Small intestine (tissue), 7 donors: Measurements from ENCODE around the gene ABR. TPM values are rescaled to one million over a fixed set of nuclear protein-coding genes. Genes with fewer than 3 reads are reported as not detected.
"Not testable (repeated sequence)": the region's sequence is repeated elsewhere in the genome, so short reads cannot be mapped to it uniquely, and the experiment has no call there.

Source experiments
- DNase-seq, 2 donors: peaks; one replicate each; pipeline versions ENCODE4 v3.0.0 to v3.0.0-alpha.2; 2013
- FAIRE-seq: peaks from 2 replicates; lab custom pipeline; 2012; peaks lifted over from hg19 to GRCh38; lab: Jason Lieb, UNC
- H3K27ac ChIP-seq, 3 donors: one replicate each; pipeline ENCODE4 v1.5.1; 2013; ENCODE audit warnings: low read length in 2 of 3, mild to moderate bottlenecking in 2 of 3, control low read depth in 1 of 3, inconsistent platforms in 1 of 3, low read depth in 1 of 3, moderate library complexity in 1 of 3
- H3K27me3 ChIP-seq, 3 donors: one replicate each; pipeline ENCODE4 v1.6.1; 2013; ENCODE audit warnings: low read length in 3 of 3, inconsistent platforms in 1 of 3; ENCODE audit not compliant: control insufficient read depth in 3 of 3, insufficient read depth in 3 of 3
- H3K36me3 ChIP-seq, 3 donors: one replicate each; pipeline ENCODE4 v1.6.1; 2013; ENCODE audit warnings: low read length in 3 of 3, inconsistent platforms in 1 of 3, low read depth in 1 of 3, mild to moderate bottlenecking in 1 of 3, moderate library complexity in 1 of 3; ENCODE audit not compliant: control insufficient read depth in 3 of 3, insufficient read depth in 2 of 3
- H3K4me1 ChIP-seq, 3 donors: one replicate each; pipeline ENCODE4 v1.6.1; 2013; ENCODE audit warnings: low read length in 2 of 3, inconsistent platforms in 1 of 3, low read depth in 1 of 3, mild to moderate bottlenecking in 1 of 3, moderate library complexity in 1 of 3; ENCODE audit not compliant: control insufficient read depth in 3 of 3, insufficient read depth in 2 of 3
- H3K4me3 ChIP-seq, 3 donors: one replicate each; pipeline ENCODE4 v1.5.1; 2013; ENCODE audit warnings: low read length in 3 of 3, control low read depth in 1 of 3, inconsistent platforms in 1 of 3, low read depth in 1 of 3, mild to moderate bottlenecking in 1 of 3, moderate library complexity in 1 of 3
- H3K9me3 ChIP-seq, 2 donors: one replicate each; pipeline ENCODE4 v1.6.1; 2013; ENCODE audit warnings: low read depth in 1 of 2, low read length in 1 of 2; ENCODE audit not compliant: control insufficient read depth in 2 of 2, insufficient read depth in 1 of 2
- WGBS, 3 donors: extraction: QIAGEN DNeasy Blood & Tissue Kit; methylation state at CpG; one replicate each; pipeline ENCODE4 v1.1.7; 2013; 5-methylcytosine and 5-hydroxymethylcytosine counted together
- polyA plus RNA-seq, 4 donors: library from polyadenylated mRNA; stranded (reverse) in 3 of 4; unstranded in 1 of 4; fragments of 200-250 nt in 3 of 4; fragments of 120-200 nt in 1 of 4; gene quantifications; one replicate each; pipeline versions ENCODE4 v1.2.1 to v1.2.3, GENCODE V29; 2013
- donor health status: healthy with polysubstance abuse.
- donor health status: control.
- donor health status: control.
- donor health status: Bipolar disorder and iron deficiency.
- donor health status: healthy.

The ABR gene
- polyA plus RNA-seq, 4 donors, result 69.8 to 131 (median 83.5) TPM

GRCh38 chr17:1072551-1072961 is 107.2 kb downstream of the ABR start:
- FAIRE-seq (no peak), DNase-seq (no peak)
- Histone ChIP-seq H3K4me3 (no peak overlapping the region), H3K4me1 (peaks cover 0 to 33% (median 2%) of the 10 kb centered on the region in 3 donors), H3K27ac (no peak overlapping the region), H3K36me3 (peaks cover 10 to 85% (median 12%) of the 10 kb centered on the region in 3 donors), H3K9me3 (no peaks in the 10 kb centered on the region), H3K27me3 (no peaks in the 10 kb centered on the region)
- 95 to 97% (median 96%) methylated on average over 20 of the region's 20 CpGs for WGBS, 3 donors

- Histone ChIP-seq H3K27me3 (no peaks in the 10 kb centered on the region), H3K4me3 (no peak overlapping the region), H3K4me1 (peaks cover 0 to 27% (median 2%) of the 10 kb centered on the region in 3 donors), H3K9me3 (peaks cover 0 to 9% of the 10 kb centered on the region in 2 donors), H3K27ac (no peak overlapping the region), H3K36me3 (peaks cover 10 to 85% (median 18%) of the 10 kb centered on the region in 3 donors)
- WGBS, 3 donors, result 90 to 95% (median 92%) methylated on average over 29 of the region's 29 CpGs
- no peak for FAIRE-seq
- DNase-seq, result no peak
These were observed 108.5 kb downstream of the ABR start for GRCh38 chr17:1071103-1071825.

GRCh38 chr17:1070411-1070810 is 109.4 kb downstream of the ABR start:
- Histone ChIP-seq H3K27ac (no peak overlapping the region), H3K27me3 (no peaks in the 10 kb centered on the region), H3K36me3 (peaks cover 10 to 86% (median 19%) of the 10 kb centered on the region in 3 donors), H3K4me3 (no peak overlapping the region), H3K9me3 (peaks cover 0 to 18% of the 10 kb centered on the region in 2 donors), H3K4me1 (peaks cover 0 to 19% (median 2%) of the 10 kb centered on the region in 3 donors)
- WGBS, 3 donors, result 90 to 93% (median 91%) methylated on average over 20 to 21 of the region's 21 CpGs
- FAIRE-seq (no peak), DNase-seq (no peak)

- H3K36me3 ChIP-seq, result peaks cover 10 to 81% (median 20%) of the 10 kb centered on the region in 3 donors
- H3K4me3 ChIP-seq, result no peak overlapping the region
- H3K9me3 ChIP-seq, result peaks cover 0 to 18% of the 10 kb centered on the region in 2 donors
- no peak for FAIRE-seq
- H3K27me3 ChIP-seq, result no peaks in the 10 kb centered on the region
- no peak for DNase-seq
- no peak overlapping the region for H3K27ac ChIP-seq
- peaks cover 0 to 13% (median 0%) of the 10 kb centered on the region in 3 donors for H3K4me1 ChIP-seq
- 93 to 96% (median 94%) methylated on average over 21 of the region's 21 CpGs for WGBS, 3 donors
These were observed 109.9 kb downstream of the ABR start for GRCh38 chr17:1069847-1070246.

- peaks cover 10 to 72% (median 21%) of the 10 kb centered on the region in 3 donors for H3K36me3 ChIP-seq
- no peak overlapping the region for H3K27ac ChIP-seq
- no peak for DNase-seq
- H3K9me3 ChIP-seq, result peaks cover 0 to 18% of the 10 kb centered on the region in 2 donors
- no peak for FAIRE-seq
- 94 to 97% (median 96%) methylated on average over 7 of the region's 7 CpGs for WGBS, 3 donors
- H3K27me3 ChIP-seq, result no peaks in the 10 kb centered on the region
- H3K4me3 ChIP-seq, result no peak overlapping the region
- no peaks in the 10 kb centered on the region for H3K4me1 ChIP-seq
These were observed 111.4 kb downstream of the ABR start for GRCh38 chr17:1068356-1068755.

- H3K4me1 ChIP-seq, result no peaks in the 10 kb centered on the region
- peaks cover 0 to 18% of the 10 kb centered on the region in 2 donors for H3K9me3 ChIP-seq
- WGBS, 3 donors, result 85 to 96% (median 93%) methylated on average over 10 of the region's 10 CpGs
- no peak overlapping the region for H3K4me3 ChIP-seq
- no peaks in the 10 kb centered on the region for H3K27me3 ChIP-seq
- DNase-seq (no peak), FAIRE-seq (no peak)
- H3K27ac ChIP-seq, result no peak overlapping the region
- peaks cover 13 to 64% (median 24%) of the 10 kb centered on the region in 3 donors for H3K36me3 ChIP-seq
These were observed 112.4 kb downstream of the ABR start for GRCh38 chr17:1067282-1067956.

- Histone ChIP-seq H3K36me3 (peaks cover 10 to 60% (median 23%) of the 10 kb centered on the region in 3 donors), H3K9me3 (peaks cover 0 to 18% of the 10 kb centered on the region in 2 donors)
- not testable (repeated sequence) for FAIRE-seq, H3K27ac ChIP-seq, H3K4me1 ChIP-seq, H3K27me3 ChIP-seq, H3K4me3 ChIP-seq, DNase-seq
- WGBS, 3 donors, result 48 to 50% (median 50%) methylated on average over 2 of the region's 4 CpGs
These were observed 114.4 kb downstream of the ABR start for GRCh38 chr17:1065416-1065815.

GRCh38 chr17:1060991-1061390 is 118.8 kb downstream of the ABR start:
- Histone ChIP-seq H3K27me3 (no peaks in the 10 kb centered on the region), H3K9me3 (peaks cover 0 to 12% of the 10 kb centered on the region in 2 donors), H3K27ac (no peak overlapping the region), H3K36me3 (peaks cover 7 to 62% (median 18%) of the 10 kb centered on the region in 3 donors), H3K4me3 (no peak overlapping the region), H3K4me1 (no peaks in the 10 kb centered on the region)
- FAIRE-seq (no peak), DNase-seq (no peak)
- WGBS, 3 donors, result 64 to 71% (median 67%) methylated on average over 11 of the region's 11 CpGs
